CD4-positive, alpha-beta memory T cell (primary cell): ENCODE measurements around the gene ZNF277. TPM values are rescaled to one million over a fixed set of nuclear protein-coding genes. Genes with fewer than 3 reads are reported as not detected.

Source experiments
- CTCF ChIA-PET: fragments of 350-600 bp; sonication (Branson Sonifier 250); formaldehyde crosslinking; loops from one replicate; lab custom pipeline; 2021; ENCODE audit warnings: inconsistent platforms; ENCODE audit not compliant: partially characterized antibody; lab: Charles Lee
- POLR2A ChIA-PET: fragments of 350-600 bp; sonication (Branson Sonifier 250); formaldehyde crosslinking; loops from one replicate; lab custom pipeline; 2021; ENCODE audit not compliant: partially characterized antibody; lab: Charles Lee
- DNase-seq, 5 donors: peaks; one replicate each; pipeline versions ENCODE4 v3.0.0 to v3.0.0-alpha.2; 2020 to 2022; ENCODE audit warnings: mixed read lengths in 1 of 5
- H3K27ac ChIP-seq: one replicate; pipeline ENCODE4 v1.7.0; 2013; ENCODE audit warnings: low read depth, low read length
- H3K27me3 ChIP-seq: 2 replicates; pipeline ENCODE4 v1.7.0; 2013; ENCODE audit warnings: mild to moderate bottlenecking, low read length, moderate library complexity; ENCODE audit not compliant: insufficient read depth
- H3K36me3 ChIP-seq: 2 replicates; pipeline ENCODE4 v1.7.0; 2013; ENCODE audit warnings: mild to moderate bottlenecking, low read length, moderate library complexity; ENCODE audit not compliant: insufficient read depth
- H3K4me1 ChIP-seq: 2 replicates; pipeline ENCODE4 v1.7.0; 2013; ENCODE audit warnings: mild to moderate bottlenecking, low read length, moderate library complexity; ENCODE audit not compliant: insufficient read depth
- H3K4me3 ChIP-seq, 2 donors: one replicate each; pipeline ENCODE4 v1.7.0; 2013; ENCODE audit warnings: low read length in 2 of 2, mild to moderate bottlenecking in 1 of 2
- H3K9me3 ChIP-seq, 2 donors: one replicate each; pipeline ENCODE4 v1.7.0; 2013; ENCODE audit warnings: low read length in 2 of 2, control low read depth in 1 of 2; ENCODE audit not compliant: control insufficient read depth in 1 of 2
- H3K27ac Mint-ChIP-seq, 7 donors: one replicate each; pipeline ENCODE4 v1.8.0; 2020 to 2021; ENCODE audit warnings: mixed read lengths in 7 of 7, mild to moderate bottlenecking in 6 of 7, inconsistent platforms in 3 of 7, moderate library complexity in 3 of 7
- H3K27me3 Mint-ChIP-seq, 2 donors: one replicate each; pipeline ENCODE4 v1.8.0; 2020 to 2021; ENCODE audit warnings: mixed read lengths in 2 of 2
- H3K36me3 Mint-ChIP-seq, 2 donors: one replicate each; pipeline ENCODE4 v1.8.0; 2020 to 2021; ENCODE audit warnings: mixed read lengths in 2 of 2, inconsistent platforms in 1 of 2, mild to moderate bottlenecking in 1 of 2
- H3K4me1 Mint-ChIP-seq, 4 donors: one replicate each; pipeline ENCODE4 v1.8.0; 2020 to 2021; ENCODE audit warnings: mixed read lengths in 4 of 4, mild to moderate bottlenecking in 1 of 4
- H3K4me3 Mint-ChIP-seq, 8 donors: one replicate each; pipeline ENCODE4 v1.8.0; 2020 to 2021; ENCODE audit warnings: mixed read lengths in 8 of 8, mild to moderate bottlenecking in 7 of 8, moderate library complexity in 6 of 8, inconsistent platforms in 3 of 8
- H3K9me3 Mint-ChIP-seq, 8 donors: one replicate each; pipeline ENCODE4 v1.8.0; 2020 to 2021; ENCODE audit warnings: mixed read lengths in 8 of 8, mild to moderate bottlenecking in 5 of 8, inconsistent platforms in 3 of 8, moderate library complexity in 1 of 8
- intact Hi-C: fragments of 100-400 bp; cut with micrococcal nuclease; formaldehyde crosslinking; loops from one replicate; pipeline ENCODE4 v1.15.1; 2023
- polyA plus RNA-seq, 2 donors: library from polyadenylated mRNA; unstranded; fragments of 300-500 nt; fragmentation: Illumina TruSeq; gene quantifications; one replicate each; pipeline ENCODE4 v1.2.3, GENCODE V29; 2021
- total RNA-seq, 2 experiments: library from RNA; stranded (reverse); gene quantifications; one replicate each; pipeline ENCODE4 v1.2.3, GENCODE V29; 2021

Gene ZNF277
- total and polyA plus RNA-seq, 4 experiments from 2014 or later: 19.7 to 31.4 (median 25.9) TPM

DNA sequence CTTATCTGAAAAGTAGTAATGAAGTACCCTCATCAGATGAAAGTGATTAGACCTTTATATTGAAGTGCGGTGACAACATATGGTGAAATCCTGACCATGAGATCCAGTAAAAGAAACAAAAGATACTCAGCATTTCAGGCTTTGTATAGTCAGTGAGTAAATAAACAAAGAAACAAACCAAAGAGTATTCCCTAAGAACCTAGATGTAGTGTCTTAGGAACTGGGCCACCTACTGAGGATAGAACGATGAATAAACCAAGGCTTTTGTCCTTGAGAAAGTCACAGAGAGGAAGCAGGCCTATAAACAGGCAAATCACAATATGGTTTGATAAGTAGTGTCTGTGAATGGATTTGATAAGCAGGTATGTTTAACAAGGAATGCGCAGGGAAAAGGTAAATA, 46.2 kb downstream of the ZNF277 start:
- no peaks in the 10 kb centered on the region for H3K9me3 ChIP-seq
- H3K9me3 Mint-ChIP-seq: peaks cover 0 to 1% (median 0%) of the 10 kb centered on the region in 8 donors
- H3K27me3 Mint-ChIP-seq: no peaks in the 10 kb centered on the region
- no peaks in the 10 kb centered on the region for H3K36me3 Mint-ChIP-seq
- H3K4me3 Mint-ChIP-seq: no peak overlapping the region
- H3K4me1 ChIP-seq: no peaks in the 10 kb centered on the region
- H3K4me3 ChIP-seq: no peak overlapping the region
- H3K36me3 ChIP-seq: no peaks in the 10 kb centered on the region
- H3K27ac ChIP-seq: no peak overlapping the region
- DNase-seq: no peak
- H3K27me3 ChIP-seq: no peaks in the 10 kb centered on the region
- peaks cover 25 to 51% (median 35%) of the 10 kb centered on the region in 4 donors for H3K4me1 Mint-ChIP-seq
- POLR2A ChIA-PET: no interaction called here
- H3K27ac Mint-ChIP-seq: peak overlapping the region in 2 of 7 donors; percentile 8 to 25
- intact Hi-C loops: no loop called here
- CTCF ChIA-PET: no interaction called here

DNA sequence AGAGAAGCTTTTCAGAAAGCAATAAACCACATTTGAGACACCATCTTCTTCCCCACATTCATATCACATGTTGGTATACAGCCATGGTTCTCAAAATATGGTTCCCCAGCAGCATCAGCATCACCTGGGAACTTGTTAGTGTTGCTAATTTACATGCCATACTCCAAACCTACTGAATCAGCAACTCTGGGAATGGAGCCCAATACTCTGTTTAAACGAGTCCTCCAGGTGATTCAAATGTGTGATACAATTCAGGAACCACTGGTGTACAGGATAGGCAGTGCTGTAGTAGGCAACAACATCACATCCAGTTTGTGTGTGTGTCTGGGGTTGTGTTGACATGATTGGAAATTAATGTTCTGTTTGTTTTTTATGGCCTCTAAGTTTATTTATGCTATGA, 47.7 kb downstream of the ZNF277 start:
- no peak overlapping the region for H3K27ac Mint-ChIP-seq
- H3K36me3 ChIP-seq: no peaks in the 10 kb centered on the region
- H3K9me3 ChIP-seq: no peaks in the 10 kb centered on the region
- H3K27ac ChIP-seq: no peak overlapping the region
- no peaks in the 10 kb centered on the region for H3K36me3 Mint-ChIP-seq
- ChIA-PET POLR2A (no interaction called here), CTCF (no interaction called here)
- no peak overlapping the region for H3K4me3 Mint-ChIP-seq
- H3K4me3 ChIP-seq: no peak overlapping the region
- intact Hi-C loops: no loop called here
- no peaks in the 10 kb centered on the region for H3K27me3 ChIP-seq
- H3K4me1 ChIP-seq: no peaks in the 10 kb centered on the region
- H3K9me3 Mint-ChIP-seq: no peaks in the 10 kb centered on the region
- H3K27me3 Mint-ChIP-seq: no peaks in the 10 kb centered on the region
- H3K4me1 Mint-ChIP-seq: peaks cover 27 to 50% (median 36%) of the 10 kb centered on the region in 4 donors
- no peak for DNase-seq

DNA sequence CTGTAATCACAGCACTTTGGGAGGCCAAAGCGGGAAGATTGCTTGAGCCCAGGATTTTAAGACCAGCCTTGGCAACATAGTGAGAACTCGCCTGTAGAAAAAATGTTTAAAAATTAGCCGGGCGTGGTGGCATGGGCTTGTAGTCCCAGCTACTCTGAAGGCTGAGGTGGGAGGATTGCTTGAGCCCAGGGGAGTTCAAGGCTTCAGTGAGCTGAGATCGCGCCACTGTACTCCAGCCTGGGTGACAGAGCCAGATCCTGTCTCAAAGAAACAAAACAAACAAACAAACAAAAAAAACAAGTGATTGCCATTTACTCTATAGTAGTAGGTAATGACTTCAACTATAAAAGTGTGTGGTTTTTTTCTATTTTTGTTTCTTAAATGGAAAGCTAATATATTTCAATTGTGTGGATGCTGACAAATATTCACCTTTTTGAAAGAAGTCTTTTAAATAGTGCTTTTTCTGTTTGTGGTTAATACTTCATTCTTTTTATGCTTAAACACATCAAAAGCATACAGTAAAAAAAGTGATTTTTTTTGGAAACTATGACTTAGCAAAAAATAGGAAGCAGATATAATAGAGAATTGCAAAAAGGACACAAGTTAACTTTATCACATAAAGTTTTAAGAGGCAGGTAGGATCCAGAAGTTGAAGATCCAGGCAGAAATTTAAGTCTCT, 48.4 kb downstream of the ZNF277 start:
- H3K4me3 ChIP-seq: no peak overlapping the region
- H3K27me3 ChIP-seq: no peaks in the 10 kb centered on the region
- H3K9me3 ChIP-seq: no peaks in the 10 kb centered on the region
- no peaks in the 10 kb centered on the region for H3K27me3 Mint-ChIP-seq
- H3K27ac Mint-ChIP-seq: peak overlapping the region in 1 of 7 donors; percentile 45
- H3K4me1 Mint-ChIP-seq: peaks cover 27 to 47% (median 35%) of the 10 kb centered on the region in 4 donors
- DNase-seq: no peak
- intact Hi-C loops: no loop called here
- peaks cover 0 to 6% of the 10 kb centered on the region in 2 donors for H3K36me3 Mint-ChIP-seq
- H3K36me3 ChIP-seq: no peaks in the 10 kb centered on the region
- no peak overlapping the region for H3K4me3 Mint-ChIP-seq
- CTCF ChIA-PET: no interaction called here
- H3K9me3 Mint-ChIP-seq: no peaks in the 10 kb centered on the region
- POLR2A ChIA-PET: no interaction called here
- H3K27ac ChIP-seq: no peak overlapping the region
- H3K4me1 ChIP-seq: no peaks in the 10 kb centered on the region

DNA sequence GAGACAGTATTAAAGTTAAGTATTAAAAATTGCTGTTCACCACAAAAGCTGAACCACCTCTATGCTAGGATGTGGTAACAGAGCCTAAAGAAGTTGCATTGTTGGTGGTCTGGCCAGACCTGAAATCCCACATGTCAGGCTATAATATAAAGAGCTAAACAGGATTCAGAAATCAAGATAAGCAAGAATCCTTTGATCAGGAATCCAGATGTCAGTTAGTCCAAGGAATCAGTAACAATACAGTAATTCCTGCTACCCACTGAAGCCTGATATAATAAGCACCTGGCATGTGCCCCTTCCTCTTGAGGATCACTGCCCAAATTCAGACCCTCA, 48.9 kb downstream of the ZNF277 start:
- Histone ChIP-seq H3K9me3 (no peaks in the 10 kb centered on the region), H3K27me3 (no peaks in the 10 kb centered on the region), H3K36me3 (no peaks in the 10 kb centered on the region), H3K4me3 (no peak overlapping the region), H3K4me1 (no peaks in the 10 kb centered on the region), H3K27ac (no peak overlapping the region)
- POLR2A ChIA-PET: no interaction called here
- no peaks in the 10 kb centered on the region for H3K27me3 Mint-ChIP-seq
- H3K4me3 Mint-ChIP-seq: no peak overlapping the region
- H3K9me3 Mint-ChIP-seq: no peaks in the 10 kb centered on the region
- intact Hi-C loops: no loop called here
- CTCF ChIA-PET: no interaction called here
- peaks cover 27 to 46% (median 35%) of the 10 kb centered on the region in 4 donors for H3K4me1 Mint-ChIP-seq
- H3K27ac Mint-ChIP-seq: no peak overlapping the region
- no peak for DNase-seq
- H3K36me3 Mint-ChIP-seq: peaks cover 0 to 6% of the 10 kb centered on the region in 2 donors

DNA sequence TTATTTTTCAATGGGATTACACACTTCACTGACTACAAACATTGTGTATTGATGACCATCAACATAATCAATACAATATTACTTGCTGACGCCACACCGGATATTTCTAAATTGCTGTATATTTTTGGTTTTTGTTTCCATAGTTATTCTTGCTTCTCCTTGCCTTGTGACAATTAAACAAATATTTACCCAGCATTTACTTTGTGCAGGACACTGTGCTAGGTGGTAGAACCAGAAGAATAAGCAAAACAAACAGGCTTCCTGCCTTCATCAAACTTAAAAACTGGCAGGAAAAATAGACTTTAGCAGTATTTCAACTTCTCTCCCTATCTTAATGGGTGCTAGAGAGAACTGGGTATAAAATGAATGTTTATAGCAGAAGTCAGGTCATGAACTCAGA, 50.6 kb downstream of the ZNF277 start:
- no peaks in the 10 kb centered on the region for H3K27me3 Mint-ChIP-seq
- intact Hi-C loops: no loop called here
- Histone ChIP-seq H3K4me3 (no peak overlapping the region), H3K27me3 (no peaks in the 10 kb centered on the region), H3K27ac (no peak overlapping the region), H3K9me3 (no peaks in the 10 kb centered on the region), H3K36me3 (no peaks in the 10 kb centered on the region), H3K4me1 (no peaks in the 10 kb centered on the region)
- ChIA-PET CTCF (no interaction called here), POLR2A (no interaction called here)
- no peak for DNase-seq
- no peak overlapping the region for H3K4me3 Mint-ChIP-seq
- no peak overlapping the region for H3K27ac Mint-ChIP-seq
- H3K4me1 Mint-ChIP-seq: peaks cover 23 to 40% (median 35%) of the 10 kb centered on the region in 4 donors
- peaks cover 0 to 6% of the 10 kb centered on the region in 2 donors for H3K36me3 Mint-ChIP-seq
- no peaks in the 10 kb centered on the region for H3K9me3 Mint-ChIP-seq

DNA sequence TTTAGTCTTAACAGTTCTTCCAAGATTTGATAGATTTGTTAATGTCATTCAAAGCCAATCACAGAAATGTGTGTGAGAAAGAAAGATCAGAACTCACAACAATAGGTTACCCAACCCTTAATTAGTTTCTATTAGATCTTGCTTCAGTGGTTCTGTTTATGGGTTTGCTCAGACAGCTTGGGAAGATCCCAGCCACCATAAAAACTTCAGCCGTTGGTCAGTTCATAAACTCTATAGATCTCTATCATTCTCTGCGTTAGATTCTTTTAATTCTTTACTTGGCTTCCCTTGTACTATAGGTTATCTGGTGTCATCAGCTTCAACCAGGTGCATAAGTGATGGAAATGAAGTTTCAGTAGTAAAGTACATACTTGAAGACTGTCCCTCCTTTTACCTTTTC, 54.4 kb downstream of the ZNF277 start:
- Mint-ChIP-seq H3K4me3 (no peak overlapping the region), H3K4me1 (peaks cover 18 to 35% (median 30%) of the 10 kb centered on the region in 4 donors), H3K9me3 (no peaks in the 10 kb centered on the region), H3K36me3 (peaks cover 0 to 6% of the 10 kb centered on the region in 2 donors), H3K27ac (no peak overlapping the region), H3K27me3 (no peaks in the 10 kb centered on the region)
- no peaks in the 10 kb centered on the region for H3K36me3 ChIP-seq
- intact Hi-C loops: no loop called here
- ChIA-PET POLR2A (no interaction called here), CTCF (no interaction called here)
- no peaks in the 10 kb centered on the region for H3K9me3 ChIP-seq
- H3K27me3 ChIP-seq: no peaks in the 10 kb centered on the region
- no peak overlapping the region for H3K4me3 ChIP-seq
- H3K4me1 ChIP-seq: peaks cover 3% of the 10 kb centered on the region
- no peak for DNase-seq
- H3K27ac ChIP-seq: no peak overlapping the region

DNA sequence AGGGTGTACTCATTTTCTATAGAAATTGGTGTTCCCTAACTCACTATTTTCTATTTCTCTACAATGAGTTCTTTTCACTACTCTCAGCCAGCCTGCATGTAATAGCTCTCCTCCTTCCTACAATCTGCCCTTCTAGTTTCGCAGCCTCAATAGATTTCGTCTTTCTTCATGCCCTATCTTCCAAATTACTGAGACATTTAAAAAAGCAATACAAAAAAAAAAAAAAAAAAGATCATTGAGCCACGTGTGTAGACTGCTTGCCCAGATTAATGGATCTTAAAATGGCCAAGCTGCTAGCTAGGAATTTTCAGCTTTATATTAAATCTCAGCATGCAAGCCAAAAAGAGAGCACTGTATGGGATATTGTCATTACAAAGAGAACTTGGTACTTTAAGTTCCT, 55.5 kb downstream of the ZNF277 start:
- intact Hi-C loops: no loop called here
- POLR2A ChIA-PET: no interaction called here
- Histone ChIP-seq H3K27me3 (no peaks in the 10 kb centered on the region), H3K27ac (no peak overlapping the region), H3K4me3 (no peak overlapping the region), H3K4me1 (peaks cover 13% of the 10 kb centered on the region), H3K9me3 (no peaks in the 10 kb centered on the region), H3K36me3 (no peaks in the 10 kb centered on the region)
- CTCF ChIA-PET: interaction anchor here (1.1 kb wide), 1 partner anchor 12 kb away, joined by 3 read pairs; no protein-coding TSS in a partner anchor
- peaks cover 0 to 6% of the 10 kb centered on the region in 2 donors for H3K36me3 Mint-ChIP-seq
- peaks cover 22 to 41% (median 32%) of the 10 kb centered on the region in 4 donors for H3K4me1 Mint-ChIP-seq
- H3K27me3 Mint-ChIP-seq: no peaks in the 10 kb centered on the region
- no peak for DNase-seq
- H3K9me3 Mint-ChIP-seq: no peaks in the 10 kb centered on the region
- peak overlapping the region in 1 of 7 donors; percentile 8 for H3K27ac Mint-ChIP-seq
- H3K4me3 Mint-ChIP-seq: no peak overlapping the region
